Type B pancreatic cell (in vitro differentiated cells): ENCODE results near the gene MYZAP. TPM values are rescaled to one million over a fixed set of nuclear protein-coding genes. Genes with fewer than 3 reads are reported as not detected.

Source experiments
- DNase-seq: peaks from one replicate; pipeline ENCODE4 v3.0.0; 2021; ENCODE audit warnings: mixed read lengths; ENCODE audit not compliant: unreplicated experiment; ENCODE audit errors: extremely low spot score
- H3K27ac Mint-ChIP-seq: 2 replicates; pipeline ENCODE4 v1.8.0; 2021; ENCODE audit warnings: mild to moderate bottlenecking, mixed read lengths
- H3K27me3 Mint-ChIP-seq: 2 replicates; pipeline ENCODE4 v1.8.0; 2021; ENCODE audit warnings: mixed read lengths
- H3K36me3 Mint-ChIP-seq: 2 replicates; pipeline ENCODE4 v1.8.0; 2021; ENCODE audit warnings: mixed read lengths
- H3K4me1 Mint-ChIP-seq: one replicate; pipeline ENCODE4 v1.8.0; 2021; ENCODE audit warnings: mixed read lengths; ENCODE audit not compliant: unreplicated experiment
- H3K4me3 Mint-ChIP-seq: 2 replicates; pipeline ENCODE4 v1.8.0; 2021; ENCODE audit warnings: mild to moderate bottlenecking, mixed read lengths
- H3K9me3 Mint-ChIP-seq: 2 replicates; pipeline ENCODE4 v1.8.0; 2021; ENCODE audit warnings: mixed read lengths
- CTCF ChIP-seq: fragments of 200-600 bp; sonication (generic); conservative IDR thresholded peaks from 2 replicates; pipeline ENCODE4 v1.5.0; 2021; ENCODE audit warnings: antibody characterized with exemption, mild to moderate bottlenecking
- total RNA-seq: library from RNA; stranded (reverse); gene quantifications from 2 replicates; pipeline ENCODE4 v1.2.1, GENCODE V29; 2021; ENCODE audit warnings: low replicate concordance

MYZAP gene
- total RNA-seq, 1 donor from 2014 or later = 5.7 TPM

GRCh38 chr15:57592426-57592825 is 722 bp downstream of the MYZAP start:
- no peak for DNase-seq
- Mint-ChIP-seq H3K36me3 (no peaks in the 10 kb centered on the region), H3K27ac (peak overlapping the region; percentile 54), H3K4me1 (peaks cover 10% of the 10 kb centered on the region), H3K9me3 (peaks cover 6% of the 10 kb centered on the region), H3K4me3 (peak overlapping the region; percentile 87), H3K27me3 (peaks cover 19% of the 10 kb centered on the region)
- no peak for TF ChIP-seq CTCF

GRCh38 chr15:57592836-57593420 is 1.2 kb downstream of the MYZAP start:
- TF ChIP-seq CTCF = no peak
- peaks cover 6% of the 10 kb centered on the region for H3K9me3 Mint-ChIP-seq
- peaks cover 10% of the 10 kb centered on the region for H3K4me1 Mint-ChIP-seq
- H3K27ac Mint-ChIP-seq = peak overlapping the region; percentile 54
- peaks cover 19% of the 10 kb centered on the region for H3K27me3 Mint-ChIP-seq
- no peaks in the 10 kb centered on the region for H3K36me3 Mint-ChIP-seq
- no peak for DNase-seq
- H3K4me3 Mint-ChIP-seq = peak overlapping the region; percentile 87

GRCh38 chr15:57594479-57594878 is 2.8 kb downstream of the MYZAP start:
- no peak for TF ChIP-seq CTCF
- Mint-ChIP-seq H3K27me3 (peaks cover 19% of the 10 kb centered on the region), H3K4me1 (peaks cover 13% of the 10 kb centered on the region), H3K36me3 (no peaks in the 10 kb centered on the region), H3K4me3 (peak overlapping the region; percentile 61), H3K9me3 (peaks cover 6% of the 10 kb centered on the region), H3K27ac (no peak overlapping the region)
- DNase-seq = no peak

- DNase-seq = no peak
- H3K9me3 Mint-ChIP-seq = peaks cover 6% of the 10 kb centered on the region
- H3K27me3 Mint-ChIP-seq = peaks cover 12% of the 10 kb centered on the region
These were observed 3.5 kb downstream of the MYZAP start for GRCh38 chr15:57595011-57595866.

GRCh38 chr15:57596301-57596855 is 4.7 kb downstream of the MYZAP start:
- Mint-ChIP-seq H3K9me3 (peaks cover 6% of the 10 kb centered on the region), H3K27me3 (peaks cover 7% of the 10 kb centered on the region), H3K4me1 (peaks cover 6% of the 10 kb centered on the region), H3K36me3 (no peaks in the 10 kb centered on the region), H3K27ac (no peak overlapping the region), H3K4me3 (no peak overlapping the region)
- TF ChIP-seq CTCF = no peak
- DNase-seq = no peak

More at GRCh38 chr15:57595011-57595866, 3.5 kb downstream of the MYZAP start:
- no peaks in the 10 kb centered on the region for H3K36me3 Mint-ChIP-seq
- TF ChIP-seq CTCF = no peak
- peak overlapping the region; percentile 55 for H3K4me3 Mint-ChIP-seq
- H3K4me1 Mint-ChIP-seq = peaks cover 6% of the 10 kb centered on the region
- peak overlapping the region; percentile 54 for H3K27ac Mint-ChIP-seq
